ENCODE data around the gene PIK3AP1. TPM values are rescaled to one million over a fixed set of nuclear protein-coding genes. Genes with fewer than 3 reads are reported as not detected.
"Not testable (repeated sequence)": the region's sequence is repeated elsewhere in the genome, so short reads cannot be mapped to it uniquely, and the experiment has no call there.

PIK3AP1 gene
- total RNA-seq, 1 donor = not detected

DNA sequence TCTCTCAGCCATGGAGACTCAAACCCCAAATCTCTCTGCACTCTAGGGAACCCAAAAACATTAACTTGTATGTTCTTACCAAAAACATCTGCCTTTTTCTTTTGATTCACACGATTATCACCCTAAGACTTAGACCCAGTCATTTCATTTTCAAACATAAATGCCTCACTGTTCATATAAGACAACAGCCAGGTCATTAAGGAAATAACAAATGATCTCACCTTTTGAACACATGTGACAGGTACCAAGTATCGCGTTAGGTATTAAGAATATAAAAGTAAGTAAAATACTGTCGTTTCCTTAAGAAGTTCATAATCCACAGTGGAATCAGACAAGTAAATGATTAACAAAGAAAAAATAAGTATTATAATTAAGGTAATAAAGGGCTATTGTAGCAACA lies 142.3 kb downstream of the PIK3AP1 start:
- DNase-seq (ENCODE audit: low read depth) = no peak
- H3K4me3 ChIP-seq (ENCODE audit: low read depth, low read length) = no peak overlapping the region
- TF ChIP-seq, protein P1, sequence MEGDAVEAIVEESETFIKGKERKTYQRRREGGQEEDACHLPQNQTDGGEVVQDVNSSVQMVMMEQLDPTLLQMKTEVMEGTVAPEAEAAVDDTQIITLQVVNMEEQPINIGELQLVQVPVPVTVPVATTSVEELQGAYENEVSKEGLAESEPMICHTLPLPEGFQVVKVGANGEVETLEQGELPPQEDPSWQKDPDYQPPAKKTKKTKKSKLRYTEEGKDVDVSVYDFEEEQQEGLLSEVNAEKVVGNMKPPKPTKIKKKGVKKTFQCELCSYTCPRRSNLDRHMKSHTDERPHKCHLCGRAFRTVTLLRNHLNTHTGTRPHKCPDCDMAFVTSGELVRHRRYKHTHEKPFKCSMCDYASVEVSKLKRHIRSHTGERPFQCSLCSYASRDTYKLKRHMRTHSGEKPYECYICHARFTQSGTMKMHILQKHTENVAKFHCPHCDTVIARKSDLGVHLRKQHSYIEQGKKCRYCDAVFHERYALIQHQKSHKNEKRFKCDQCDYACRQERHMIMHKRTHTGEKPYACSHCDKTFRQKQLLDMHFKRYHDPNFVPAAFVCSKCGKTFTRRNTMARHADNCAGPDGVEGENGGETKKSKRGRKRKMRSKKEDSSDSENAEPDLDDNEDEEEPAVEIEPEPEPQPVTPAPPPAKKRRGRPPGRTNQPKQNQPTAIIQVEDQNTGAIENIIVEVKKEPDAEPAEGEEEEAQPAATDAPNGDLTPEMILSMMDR (IDR thresholded peaks at IDR 0.05; ENCODE audit: insufficient read depth, low read length) = no peak

DNA sequence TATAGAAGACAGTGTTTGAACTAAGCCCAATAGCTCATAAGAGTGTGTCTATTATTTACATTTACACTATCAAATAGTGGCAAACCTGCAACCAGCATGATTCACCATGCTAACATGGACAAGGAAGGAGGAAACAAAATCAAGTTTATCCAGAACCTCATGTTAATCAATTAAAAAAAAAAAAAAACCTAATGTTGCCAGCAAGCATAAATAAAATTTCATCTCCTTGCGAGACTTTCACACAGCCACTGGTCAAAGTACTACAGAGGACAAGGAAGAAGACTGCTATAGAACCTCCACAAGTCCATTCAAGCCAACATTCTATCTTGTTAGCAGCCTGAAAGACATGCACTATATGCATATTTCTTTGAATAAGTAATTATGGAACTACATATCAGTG lies 143.2 kb downstream of the PIK3AP1 start:
- DNase-seq (ENCODE audit: low read depth) = no peak
- TF ChIP-seq, protein P1 (IDR thresholded peaks at IDR 0.05; ENCODE audit: insufficient read depth, low read length) = no peak
- no peak overlapping the region for H3K4me3 ChIP-seq (ENCODE audit: low read depth, low read length)

DNA sequence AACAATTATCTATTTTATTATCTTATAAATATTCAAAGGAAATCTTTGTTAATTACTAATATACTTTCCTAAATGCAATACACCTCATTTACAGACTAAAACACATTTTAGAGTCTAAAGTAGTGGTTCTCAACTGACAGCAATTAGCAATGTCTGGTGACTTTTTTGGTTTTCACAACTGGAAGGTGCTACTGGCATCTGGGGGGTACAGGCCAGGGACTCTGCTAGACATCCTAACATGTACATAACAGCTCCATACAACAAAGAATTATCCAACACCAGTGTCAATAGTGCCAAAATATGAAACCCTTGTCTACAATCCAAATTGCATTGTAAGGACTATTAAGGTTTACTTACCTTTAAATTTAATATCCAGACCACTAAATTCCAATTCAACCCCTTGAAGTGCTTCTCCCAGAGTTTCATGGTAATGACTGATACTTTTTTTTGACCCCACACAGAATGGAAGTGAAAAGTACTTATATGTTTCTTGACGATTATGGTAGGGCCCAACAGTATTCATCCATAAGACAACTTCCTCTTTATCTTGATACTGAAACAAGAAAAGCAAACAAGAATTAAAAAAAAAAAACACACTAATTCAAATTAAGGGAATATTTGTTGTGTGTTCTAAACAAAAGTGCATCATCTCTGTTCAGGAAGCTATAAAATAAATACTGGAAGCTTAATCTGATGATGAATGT lies 143.9 kb downstream of the PIK3AP1 start:
- TF ChIP-seq, protein P1 (IDR thresholded peaks at IDR 0.05; ENCODE audit: insufficient read depth, low read length) = no peak
- no peak overlapping the region for H3K4me3 ChIP-seq (ENCODE audit: low read depth, low read length)
- DNase-seq (ENCODE audit: low read depth) = no peak

DNA sequence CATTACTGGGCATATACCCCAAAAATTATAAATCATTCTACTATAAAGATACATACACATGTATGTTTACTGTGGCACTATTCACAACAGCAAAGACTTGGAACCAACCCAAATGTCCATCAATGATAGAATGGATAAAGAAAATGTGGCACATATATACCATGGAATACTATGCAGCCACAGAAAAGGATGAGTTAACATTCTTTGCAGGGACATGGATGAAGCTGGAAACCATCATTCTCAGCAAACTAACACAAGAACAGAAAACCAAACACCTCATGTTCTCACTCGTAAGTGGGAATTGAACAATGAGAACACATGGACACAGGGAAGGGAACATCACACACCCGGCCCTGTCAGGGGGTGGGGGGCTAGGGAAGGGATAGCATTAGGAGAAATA lies 145.8 kb downstream of the PIK3AP1 start:
- H3K4me3 ChIP-seq (ENCODE audit: low read depth, low read length); DNase-seq (ENCODE audit: low read depth): not testable (repeated sequence)

DNA sequence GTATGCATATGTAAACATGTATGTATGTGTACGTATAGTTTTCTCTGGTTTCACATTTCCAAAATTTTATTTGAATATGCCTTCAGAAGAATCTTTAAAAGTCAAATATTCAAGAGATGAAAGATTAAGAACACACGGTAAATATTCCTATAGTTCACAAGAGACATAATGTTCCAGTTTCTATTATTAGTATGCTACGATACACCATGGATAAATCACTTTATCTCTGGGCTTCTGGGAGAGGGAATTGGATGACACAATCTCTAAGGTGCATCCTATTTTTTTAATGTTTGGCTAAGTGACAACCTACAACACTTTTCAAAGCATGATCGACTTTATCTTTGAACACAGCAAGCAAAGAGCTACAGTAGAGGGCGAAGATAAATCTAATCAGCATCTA lies 147.3 kb downstream of the PIK3AP1 start:
- TF ChIP-seq, protein P1 (IDR thresholded peaks at IDR 0.05; ENCODE audit: insufficient read depth, low read length) = no peak
- no peak overlapping the region for H3K4me3 ChIP-seq (ENCODE audit: low read depth, low read length)
- DNase-seq (ENCODE audit: low read depth) = no peak

DNA sequence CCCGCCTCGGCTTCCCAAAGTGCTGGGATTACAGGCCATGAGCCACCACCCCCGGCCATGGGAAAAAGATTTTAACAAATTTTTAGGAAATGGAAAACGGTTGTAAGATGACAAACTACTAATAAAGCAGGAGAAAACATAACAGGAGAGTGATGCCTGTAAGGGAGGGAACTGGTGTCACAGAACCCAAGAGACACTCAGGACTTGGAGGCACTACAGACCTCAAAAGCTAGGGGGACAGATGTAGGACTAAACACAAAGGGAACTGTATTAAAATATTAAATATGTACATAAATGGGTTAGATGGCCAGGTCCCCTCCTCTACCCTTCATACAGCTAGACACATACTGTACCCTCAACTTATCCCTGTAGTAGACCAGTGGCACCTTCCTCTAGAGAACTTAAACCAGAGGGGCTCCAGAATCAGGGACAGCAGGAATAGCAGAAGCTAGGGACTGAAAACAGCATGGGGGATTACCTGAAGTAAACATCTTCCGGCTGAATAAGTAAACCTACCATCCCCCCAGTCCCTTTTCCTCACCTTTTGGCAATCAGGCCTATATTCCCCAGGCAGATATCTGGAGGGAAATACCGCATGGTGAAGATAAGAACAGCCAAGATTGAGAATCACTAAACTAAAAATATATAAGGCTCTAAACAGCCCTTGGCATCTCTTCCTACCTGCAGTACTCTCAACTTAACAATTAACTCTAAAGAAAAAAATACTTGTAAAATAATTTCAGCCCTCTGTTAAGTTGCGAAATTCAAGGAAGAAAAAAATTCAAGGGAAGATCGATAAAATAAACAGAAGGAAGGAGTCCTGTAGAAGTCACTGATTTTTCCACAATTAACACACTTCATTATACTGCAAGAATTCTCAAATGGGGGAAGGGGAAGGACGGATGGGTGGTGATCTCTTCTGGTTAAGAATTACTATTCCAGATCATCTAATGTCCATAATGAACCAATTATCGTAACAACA lies 149.0 kb downstream of the PIK3AP1 start:
- no peak overlapping the region for H3K4me3 ChIP-seq (ENCODE audit: low read depth, low read length)
- TF ChIP-seq, protein P1 (IDR thresholded peaks at IDR 0.05; ENCODE audit: insufficient read depth, low read length) = no peak
- DNase-seq (ENCODE audit: low read depth) = no peak

DNA sequence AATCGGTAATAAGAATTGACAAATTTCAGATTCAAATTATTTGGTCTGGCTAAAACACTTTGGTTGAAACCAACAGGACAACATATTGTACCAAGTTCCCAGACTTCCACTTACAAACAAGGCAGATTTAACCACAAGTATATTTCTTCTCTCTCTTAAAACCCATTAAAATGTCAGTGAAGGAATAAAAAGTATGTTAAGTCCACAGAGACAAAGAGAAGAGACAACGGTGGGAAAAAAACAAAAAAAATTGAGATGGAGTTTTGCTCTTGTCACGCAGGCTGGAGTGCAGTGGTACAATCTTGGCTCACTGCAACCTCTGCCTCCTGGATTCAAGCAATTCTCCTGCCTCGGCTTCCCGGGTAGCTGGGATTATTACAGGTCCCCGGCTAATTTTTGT lies 149.8 kb downstream of the PIK3AP1 start:
- no peak overlapping the region for H3K4me3 ChIP-seq (ENCODE audit: low read depth, low read length)
- no peak for DNase-seq (ENCODE audit: low read depth)
- TF ChIP-seq, protein P1 (IDR thresholded peaks at IDR 0.05; ENCODE audit: insufficient read depth, low read length) = no peak

Measured in fibroblast of the aortic adventitia (primary cell).